ENCODE measurements around the gene RAD51B.

RAD51B gene

GRCh38 chr14:68727315-68728047 lies 907.9 kb downstream of the RAD51B start:
- no peak for DNase-seq

GRCh38 chr14:68728342-68729106 lies 908.9 kb downstream of the RAD51B start:
- DNase-seq: no peak

GRCh38 chr14:68729556-68729955 lies 910.0 kb downstream of the RAD51B start:
- no peak for DNase-seq

DNA sequence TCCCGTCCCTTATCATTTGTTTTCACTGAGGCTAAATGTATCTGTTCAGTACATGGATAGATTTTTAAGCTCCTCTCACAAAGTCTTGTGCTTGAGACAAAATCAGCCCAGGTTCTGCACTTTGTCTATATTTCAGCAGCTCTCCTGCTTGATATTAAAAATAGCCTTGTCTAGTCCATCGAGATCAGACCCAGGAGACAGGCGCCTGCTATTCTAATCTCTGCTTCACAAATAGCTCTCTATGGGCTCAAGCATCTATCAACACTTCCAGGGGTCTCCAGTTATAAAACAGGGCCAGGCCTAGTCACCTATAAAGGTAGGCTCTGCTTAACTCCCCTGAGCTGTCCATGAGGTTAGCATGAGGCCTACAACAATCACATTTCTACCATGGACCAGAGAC lies 910.8 kb downstream of the RAD51B start:
- no peak for DNase-seq

DNA sequence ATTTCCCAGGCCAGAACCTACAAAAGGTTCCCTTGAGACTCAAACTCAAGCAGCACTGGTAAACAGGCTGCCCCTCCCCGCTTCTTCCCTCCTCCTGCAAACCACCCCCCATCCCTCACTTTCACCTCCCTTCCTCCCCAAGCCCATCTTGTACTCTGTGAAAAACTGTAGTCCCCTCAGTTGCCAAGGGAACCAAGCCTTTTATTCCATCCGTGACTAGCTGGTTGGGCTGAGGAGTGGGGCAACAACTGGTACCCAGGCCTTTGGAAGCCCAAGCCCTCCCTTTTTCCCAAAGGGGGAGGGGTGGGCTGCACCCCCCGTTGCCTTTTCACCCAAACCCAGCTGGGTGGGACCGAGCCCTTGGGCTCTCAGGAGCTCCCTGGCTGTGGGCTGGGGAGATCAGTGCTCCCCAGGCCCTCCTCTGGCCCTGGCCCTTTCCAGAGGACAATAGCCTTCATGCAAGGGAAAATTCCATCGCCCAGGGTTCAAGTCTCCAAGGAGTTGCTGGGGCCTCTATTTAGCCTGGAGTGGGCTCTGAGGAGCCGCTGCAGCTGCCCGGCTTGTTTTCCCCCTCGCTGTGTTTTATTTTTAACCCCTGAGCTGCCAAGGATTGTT lies 911.3 kb downstream of the RAD51B start:
- no peak for DNase-seq

- peak; percentile 36 for DNase-seq
Measured at GRCh38 chr14:68733086-68733914, 913.7 kb downstream of the RAD51B start.

DNA sequence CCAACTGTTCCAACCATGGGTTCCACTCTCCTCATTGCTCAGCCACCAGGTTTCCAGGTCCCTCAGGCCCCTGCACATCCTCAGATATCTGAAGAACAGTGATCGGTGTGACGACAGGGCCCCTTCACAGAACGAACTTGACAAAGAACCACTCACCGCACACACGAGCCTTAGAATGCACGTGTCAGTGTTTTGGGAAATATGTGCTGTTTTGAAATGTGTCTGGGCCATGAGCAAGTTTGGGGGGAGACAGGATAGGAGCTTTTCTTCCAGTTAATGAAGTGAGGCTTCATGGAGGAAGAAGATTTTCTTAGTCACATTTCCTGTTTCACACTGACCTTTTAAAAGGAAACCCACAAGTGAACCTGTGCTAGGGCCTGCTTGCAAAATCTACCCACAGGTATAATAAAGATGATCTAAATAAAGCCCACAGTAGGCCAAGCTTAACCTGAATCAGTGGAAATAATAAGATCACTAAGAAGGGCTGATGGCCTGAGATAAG lies 914.7 kb downstream of the RAD51B start:
- DNase-seq: peak; percentile 83

DNA sequence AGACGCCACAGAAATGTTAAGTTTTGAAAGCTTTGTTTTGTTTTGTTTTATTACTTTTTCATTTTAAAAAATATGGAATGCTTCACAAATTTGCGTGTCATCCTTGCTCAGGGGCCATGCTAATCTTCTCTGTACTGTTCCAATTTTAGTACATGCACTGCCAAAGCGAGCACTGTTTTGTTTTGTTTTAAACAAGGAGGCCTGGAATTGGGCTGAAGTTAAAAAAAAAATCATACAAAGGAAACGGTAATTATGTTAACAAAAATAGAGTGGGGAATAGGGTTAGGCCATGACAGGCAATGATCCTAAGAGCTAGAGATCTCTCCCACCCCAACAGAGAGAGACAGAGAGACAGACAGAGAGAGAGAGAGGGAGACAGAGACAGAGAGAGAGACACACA lies 916.3 kb downstream of the RAD51B start:
- no peak for DNase-seq

GRCh38 chr14:68736471-68736871 lies 916.9 kb downstream of the RAD51B start:
- DNase-seq: no peak

DNA sequence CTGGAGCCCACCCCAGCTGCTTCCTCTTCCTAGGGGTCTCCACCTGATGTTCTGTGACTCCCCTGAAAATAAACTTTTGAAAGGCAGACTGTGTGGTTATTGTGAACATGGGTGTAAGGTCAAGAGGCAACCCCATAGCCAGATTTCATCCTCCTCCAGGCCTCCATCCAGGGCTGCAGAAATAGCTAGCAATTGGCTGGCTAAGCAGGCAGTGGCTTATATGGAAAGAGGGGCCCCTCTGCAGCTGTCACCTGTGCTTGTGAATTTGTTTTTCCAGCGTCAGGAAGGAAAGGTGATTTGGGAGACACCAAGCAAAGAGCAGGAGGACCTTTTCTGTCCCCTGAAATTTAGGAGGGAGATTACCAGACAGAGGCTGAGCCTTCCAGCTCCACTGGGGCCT lies 917.5 kb downstream of the RAD51B start:
- no peak for DNase-seq

DNA sequence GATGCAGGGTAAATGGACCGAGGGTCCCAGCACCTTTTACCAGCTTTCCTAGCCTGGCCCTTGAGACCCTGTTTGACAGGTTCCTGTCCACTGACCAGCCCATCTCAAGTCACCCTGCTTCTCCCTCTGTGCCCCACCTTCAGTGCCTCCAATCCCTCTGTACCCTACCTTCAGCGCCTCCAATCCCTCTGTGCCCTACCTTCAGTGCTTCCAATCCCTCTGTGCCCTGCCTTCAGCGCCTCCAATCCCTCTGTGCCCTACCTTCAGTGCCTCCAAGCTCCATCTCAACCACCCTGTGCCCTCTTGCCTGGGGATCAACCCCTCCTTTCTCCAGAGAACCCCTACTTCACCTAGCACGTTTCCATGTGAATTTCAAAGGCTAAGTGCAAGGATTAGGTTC lies 919.0 kb downstream of the RAD51B start:
- DNase-seq: no peak

- DNase-seq: no peak
Measured at GRCh38 chr14:68739701-68740100, 920.1 kb downstream of the RAD51B start.

DNA sequence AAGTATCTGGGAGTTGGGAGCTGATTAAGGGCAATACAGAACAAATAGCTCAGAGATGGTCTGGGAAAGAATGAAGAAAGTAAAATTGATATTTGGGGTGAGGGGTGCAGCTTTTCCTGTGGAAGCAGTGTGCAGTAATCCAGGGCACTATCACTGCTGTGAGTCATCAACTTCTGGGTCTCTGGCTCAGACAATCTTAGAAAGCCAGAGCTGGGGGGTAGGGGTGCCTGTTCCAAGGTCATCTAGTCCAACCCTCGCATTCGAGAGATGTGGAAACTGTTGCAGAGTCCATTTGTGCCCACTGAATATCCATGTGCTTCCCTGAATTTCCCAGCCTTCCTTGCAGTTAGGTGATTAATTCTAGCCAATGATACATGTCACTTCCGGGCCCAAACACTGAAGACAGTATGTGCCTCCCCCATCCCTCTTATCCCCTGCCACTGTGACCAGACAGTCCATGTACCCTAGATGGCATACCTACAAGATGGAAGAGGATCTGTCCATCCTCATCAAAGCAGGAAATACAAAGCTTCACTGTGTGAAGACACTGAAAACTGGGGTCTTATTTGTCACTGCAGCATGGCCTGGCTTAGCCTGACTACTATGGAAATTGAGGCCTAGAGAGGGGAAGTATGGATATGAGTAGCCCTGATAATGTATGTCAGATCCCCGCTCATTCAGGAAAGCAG lies 921.4 kb downstream of the RAD51B start:
- no peak for DNase-seq

DNA sequence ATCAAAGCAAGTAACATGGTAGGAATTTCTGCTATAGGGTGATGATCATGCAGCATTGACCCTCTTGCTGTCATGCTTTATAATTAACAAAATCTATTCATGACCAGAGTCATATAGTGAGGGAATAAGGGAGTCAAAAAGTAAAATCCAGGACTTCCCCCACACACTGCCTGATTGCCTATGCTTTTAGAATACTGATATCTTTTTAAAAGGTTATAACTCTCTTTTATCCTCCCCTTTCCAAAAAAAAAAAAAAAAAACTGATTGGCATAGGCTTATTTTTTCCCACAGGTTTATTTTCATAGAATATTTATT lies 921.9 kb downstream of the RAD51B start:
- DNase-seq: no peak

DNA sequence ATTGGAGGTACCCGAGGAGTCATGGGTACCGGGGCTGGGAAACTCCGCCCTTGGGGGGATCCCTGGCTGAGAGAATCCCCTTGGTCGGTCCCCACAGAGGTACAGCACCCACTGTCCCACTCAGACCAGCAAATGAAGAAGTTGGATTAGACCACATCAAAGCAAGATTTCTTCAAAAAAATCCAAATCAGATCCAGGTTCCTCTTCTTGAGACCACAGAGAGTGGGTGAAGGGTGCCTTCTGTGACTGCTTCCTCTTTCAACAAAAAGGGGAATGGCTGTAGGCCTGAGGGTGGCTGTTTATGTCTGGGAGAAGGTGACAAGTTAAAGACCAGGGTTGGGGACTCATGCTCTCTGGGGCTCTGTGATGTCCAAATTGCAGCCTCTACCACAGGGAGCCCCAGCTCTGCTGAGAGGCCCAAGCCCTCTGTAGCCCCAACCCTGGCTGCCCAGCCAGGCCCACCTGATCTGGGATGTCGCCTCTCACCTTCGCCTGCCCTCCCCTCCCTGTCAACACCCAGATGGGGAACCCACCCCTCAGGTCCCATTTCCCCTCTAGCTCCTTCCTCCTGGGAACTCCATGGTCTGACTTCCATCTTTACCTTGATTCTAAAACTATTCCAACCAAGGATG lies 922.4 kb downstream of the RAD51B start:
- DNase-seq: peak; percentile 33

DNA sequence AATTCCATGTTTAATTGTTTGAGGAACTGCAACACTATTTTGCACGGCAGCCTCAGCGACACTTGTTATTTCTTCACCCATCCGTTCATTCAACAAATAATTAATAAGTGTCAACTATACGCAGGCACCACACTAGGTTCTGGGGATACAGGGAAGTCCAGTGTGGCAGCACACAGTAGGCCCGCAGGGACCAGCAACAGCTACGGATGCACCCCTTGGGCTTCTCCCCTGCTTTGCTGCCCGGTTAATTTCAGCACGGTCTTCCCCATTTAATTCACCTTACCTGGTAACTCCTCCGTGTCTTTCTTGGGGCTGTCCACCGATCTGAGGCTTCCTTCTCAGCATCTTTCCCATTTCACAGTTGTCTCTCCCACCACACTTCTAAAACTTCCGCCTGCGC lies 925.0 kb downstream of the RAD51B start:
- no peak for DNase-seq

DNA sequence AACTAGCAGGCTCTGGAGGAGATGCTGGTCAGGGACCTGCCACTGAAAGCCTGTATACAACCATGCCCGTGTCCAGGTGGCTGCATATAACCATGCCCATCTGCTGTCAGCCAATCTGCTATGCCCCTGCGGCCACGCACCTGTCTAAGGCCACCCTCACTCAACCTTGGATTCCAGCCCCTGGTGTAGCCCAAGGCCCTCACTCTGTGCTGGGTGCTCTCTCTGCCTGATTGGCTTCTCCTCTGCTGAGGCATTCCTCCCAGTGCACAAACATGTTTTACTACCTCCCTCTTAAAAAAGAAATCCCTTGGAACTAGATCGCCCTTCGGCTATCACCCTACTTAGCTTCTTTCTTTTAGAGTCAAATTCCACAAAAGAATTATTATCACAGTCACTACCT lies 927.8 kb downstream of the RAD51B start:
- DNase-seq: no peak

GRCh38 chr14:68748260-68748659 lies 928.7 kb downstream of the RAD51B start:
- no peak for DNase-seq

DNA sequence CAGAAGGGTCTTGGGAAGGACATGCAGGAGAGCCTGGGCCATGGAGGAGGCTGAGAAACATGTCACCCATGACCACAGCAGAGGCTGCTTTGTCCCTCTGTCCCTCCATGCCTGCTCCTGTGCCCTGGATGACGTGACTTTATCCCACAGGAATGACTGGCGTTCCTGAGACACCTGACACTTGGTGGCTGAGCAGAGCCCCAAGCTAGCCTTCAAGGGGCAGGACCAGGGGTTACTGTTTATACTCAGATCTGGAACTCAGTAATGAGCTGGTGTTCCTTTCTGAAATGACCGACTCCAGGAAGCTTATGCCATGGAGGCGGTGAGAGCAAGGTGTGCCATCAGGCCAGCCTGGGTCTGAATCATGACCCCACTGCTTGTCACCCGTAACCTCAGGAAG lies 929.1 kb downstream of the RAD51B start:
- DNase-seq: no peak

- DNase-seq: no peak
Measured at GRCh38 chr14:68749487-68750475, 930.2 kb downstream of the RAD51B start.
